ENCODE results near the gene TNFRSF18. TPM values are rescaled to one million over a fixed set of nuclear protein-coding genes. Genes with fewer than 3 reads are reported as not detected.

TNFRSF18 gene
- total RNA-seq, 1 donor from 2014 or later: not detected

- H3K27ac Mint-ChIP-seq (ENCODE audit: unreplicated experiment): no peak overlapping the region
- H3K4me1 Mint-ChIP-seq (ENCODE audit: low read depth): no peaks in the 10 kb centered on the region
- no peak overlapping the region for H3K4me3 Mint-ChIP-seq (ENCODE audit: unreplicated experiment)
- no peak for TF ChIP-seq CTCF (IDR thresholded peaks at IDR 0.05)
- H3K36me3 Mint-ChIP-seq (ENCODE audit: low read depth): no peaks in the 10 kb centered on the region
- peak; percentile 57 for DNase-seq (ENCODE audit: low spot score)
- H3K27me3 Mint-ChIP-seq (ENCODE audit: low read depth): peaks cover 12% of the 10 kb centered on the region
- H3K9me3 Mint-ChIP-seq (ENCODE audit: low read depth): no peaks in the 10 kb centered on the region
Measured at GRCh38 chr1:1181938-1182410, 24.4 kb downstream of the TNFRSF18 start.

GRCh38 chr1:1181129-1181937, 25.1 kb downstream of the TNFRSF18 start:
- no peak overlapping the region for H3K27ac Mint-ChIP-seq (ENCODE audit: unreplicated experiment)
- no peaks in the 10 kb centered on the region for H3K9me3 Mint-ChIP-seq (ENCODE audit: low read depth)
- no peak for TF ChIP-seq CTCF (IDR thresholded peaks at IDR 0.05)
- no peak overlapping the region for H3K4me3 Mint-ChIP-seq (ENCODE audit: unreplicated experiment)
- H3K4me1 Mint-ChIP-seq (ENCODE audit: low read depth): no peaks in the 10 kb centered on the region
- peak; percentile 93 for DNase-seq (ENCODE audit: low spot score)
- H3K27me3 Mint-ChIP-seq (ENCODE audit: low read depth): peaks cover 18% of the 10 kb centered on the region
- H3K36me3 Mint-ChIP-seq (ENCODE audit: low read depth): peaks cover 2% of the 10 kb centered on the region

GRCh38 chr1:1179983-1180861, 26.2 kb downstream of the TNFRSF18 start:
- peaks cover 2% of the 10 kb centered on the region for H3K36me3 Mint-ChIP-seq (ENCODE audit: low read depth)
- H3K27ac Mint-ChIP-seq (ENCODE audit: unreplicated experiment): no peak overlapping the region
- peak; percentile 89 for DNase-seq (ENCODE audit: low spot score)
- TF ChIP-seq CTCF (IDR thresholded peaks at IDR 0.05): no peak
- peaks cover 22% of the 10 kb centered on the region for H3K27me3 Mint-ChIP-seq (ENCODE audit: low read depth)
- no peaks in the 10 kb centered on the region for H3K9me3 Mint-ChIP-seq (ENCODE audit: low read depth)
- H3K4me3 Mint-ChIP-seq (ENCODE audit: unreplicated experiment): no peak overlapping the region
- H3K4me1 Mint-ChIP-seq (ENCODE audit: low read depth): no peaks in the 10 kb centered on the region

- H3K36me3 Mint-ChIP-seq (ENCODE audit: low read depth): peaks cover 2% of the 10 kb centered on the region
- H3K27me3 Mint-ChIP-seq (ENCODE audit: low read depth): peaks cover 23% of the 10 kb centered on the region
- no peak overlapping the region for H3K27ac Mint-ChIP-seq (ENCODE audit: unreplicated experiment)
- no peak for TF ChIP-seq CTCF (IDR thresholded peaks at IDR 0.05)
- H3K9me3 Mint-ChIP-seq (ENCODE audit: low read depth): no peaks in the 10 kb centered on the region
- no peak for DNase-seq (ENCODE audit: low spot score)
- H3K4me1 Mint-ChIP-seq (ENCODE audit: low read depth): no peaks in the 10 kb centered on the region
- no peak overlapping the region for H3K4me3 Mint-ChIP-seq (ENCODE audit: unreplicated experiment)
Measured at GRCh38 chr1:1179346-1179982, 26.9 kb downstream of the TNFRSF18 start.

Data from chondrocyte (in vitro differentiated cells).